ENCODE results near the gene IGSF11.
"Not testable (repeated sequence)": the region's sequence is repeated elsewhere in the genome, so short reads cannot be mapped to it uniquely, and the experiment has no call there.

IGSF11 gene

DNA sequence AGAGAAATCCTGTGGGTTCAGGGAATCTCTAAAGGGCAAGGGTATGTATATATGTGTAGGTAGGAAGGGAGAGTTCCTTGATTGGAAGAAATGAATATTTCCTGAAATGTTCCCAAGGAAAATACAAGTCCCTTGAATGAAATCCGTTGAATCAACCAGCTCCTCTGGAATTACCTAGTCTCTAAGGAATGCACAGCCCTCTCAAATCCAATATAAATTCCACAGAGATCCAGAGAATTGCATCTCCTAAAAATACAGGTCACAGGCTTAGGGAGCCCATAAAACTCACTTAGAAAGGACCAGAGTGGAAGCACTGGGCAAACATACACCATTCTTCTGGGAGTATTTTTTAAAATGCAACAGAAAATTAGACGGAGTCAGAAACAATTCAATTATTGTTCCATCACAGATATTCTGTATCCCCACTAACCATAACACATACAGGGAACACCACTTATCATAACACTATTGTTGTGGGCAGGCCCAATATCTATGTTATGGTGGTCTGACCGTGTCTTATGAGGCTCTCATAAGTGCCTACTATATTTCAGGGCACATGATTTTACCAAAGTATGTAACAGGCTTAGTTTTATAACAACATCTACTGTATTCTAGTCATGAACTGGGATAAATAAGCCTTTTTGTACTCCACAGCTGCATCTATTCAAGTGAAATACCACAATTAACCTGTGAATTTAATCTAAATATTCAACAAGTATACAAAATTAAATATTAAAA is 43.7 kb downstream of the IGSF11 start:
- no peak for DNase-seq (ENCODE audit: low read depth, low spot score)

DNA sequence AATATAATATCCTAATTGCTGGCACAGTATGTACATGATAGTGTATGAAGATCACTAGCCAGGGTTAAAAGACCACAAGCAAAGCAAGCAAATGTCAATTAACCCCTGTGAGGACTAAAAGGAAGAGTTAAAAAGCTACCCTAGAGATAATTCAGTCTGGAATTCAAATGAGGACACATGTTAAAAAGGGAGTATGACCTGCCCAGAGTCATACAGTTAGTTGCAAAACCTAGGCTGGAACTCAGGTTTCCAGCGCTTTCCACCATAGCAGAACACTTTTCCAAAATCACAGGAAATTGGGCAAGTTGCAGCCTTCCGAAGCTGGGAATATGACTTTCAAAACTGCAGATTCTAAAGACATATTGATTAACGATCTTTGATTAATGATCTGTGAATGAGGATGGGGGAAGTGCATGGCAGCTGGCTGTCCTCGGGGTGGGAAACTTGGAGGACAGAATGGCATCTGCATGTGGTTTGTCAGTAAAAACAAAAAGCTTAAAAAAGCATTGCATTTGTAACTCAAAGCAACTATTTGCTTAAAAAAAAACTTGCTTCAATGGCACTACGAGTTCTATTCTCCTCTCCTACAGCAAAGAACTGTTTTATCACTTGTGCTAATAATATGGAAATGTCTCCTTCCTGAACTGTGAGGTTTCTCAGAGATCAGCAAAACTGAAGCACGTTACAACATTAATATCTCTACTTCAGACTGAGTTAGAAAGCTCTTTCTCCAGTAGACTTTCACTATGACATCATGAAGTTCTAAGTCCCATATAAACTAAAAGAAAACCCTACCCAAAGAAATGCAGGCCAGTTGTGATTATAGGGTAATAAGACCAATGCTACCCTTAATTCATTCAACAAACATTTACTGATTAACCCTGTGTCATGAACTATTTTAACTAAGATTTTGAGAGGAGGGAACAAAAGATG is 46.2 kb downstream of the IGSF11 start:
- no peak for DNase-seq (ENCODE audit: low read depth, low spot score)

- DNase-seq (ENCODE audit: low read depth, low spot score), result no peak
Measured at GRCh38 chr3:118987477-118987876, 47.2 kb downstream of the IGSF11 start.

GRCh38 chr3:118986734-118987133 is 47.9 kb downstream of the IGSF11 start:
- no peak for DNase-seq (ENCODE audit: low read depth, low spot score)

DNA sequence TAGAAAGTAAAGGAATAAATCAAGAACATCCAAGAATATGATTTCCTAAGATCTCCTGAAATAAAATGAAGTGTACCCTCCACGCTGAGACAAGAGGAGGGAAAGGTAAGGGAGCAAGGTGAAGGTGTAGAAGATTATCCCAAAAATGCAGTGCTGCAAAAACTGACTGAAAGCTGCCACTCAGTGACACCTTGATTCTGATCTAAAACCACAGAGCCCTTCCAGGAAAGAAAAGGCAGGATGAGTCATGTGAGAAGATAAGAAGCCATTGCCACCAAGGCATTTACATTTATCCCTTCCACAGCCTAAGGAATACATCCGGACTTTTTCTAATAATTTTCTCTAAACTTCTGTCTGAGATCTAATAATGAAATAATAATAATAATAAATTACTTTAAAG is 49.9 kb downstream of the IGSF11 start:
- DNase-seq (ENCODE audit: low read depth, low spot score), result no peak

DNA sequence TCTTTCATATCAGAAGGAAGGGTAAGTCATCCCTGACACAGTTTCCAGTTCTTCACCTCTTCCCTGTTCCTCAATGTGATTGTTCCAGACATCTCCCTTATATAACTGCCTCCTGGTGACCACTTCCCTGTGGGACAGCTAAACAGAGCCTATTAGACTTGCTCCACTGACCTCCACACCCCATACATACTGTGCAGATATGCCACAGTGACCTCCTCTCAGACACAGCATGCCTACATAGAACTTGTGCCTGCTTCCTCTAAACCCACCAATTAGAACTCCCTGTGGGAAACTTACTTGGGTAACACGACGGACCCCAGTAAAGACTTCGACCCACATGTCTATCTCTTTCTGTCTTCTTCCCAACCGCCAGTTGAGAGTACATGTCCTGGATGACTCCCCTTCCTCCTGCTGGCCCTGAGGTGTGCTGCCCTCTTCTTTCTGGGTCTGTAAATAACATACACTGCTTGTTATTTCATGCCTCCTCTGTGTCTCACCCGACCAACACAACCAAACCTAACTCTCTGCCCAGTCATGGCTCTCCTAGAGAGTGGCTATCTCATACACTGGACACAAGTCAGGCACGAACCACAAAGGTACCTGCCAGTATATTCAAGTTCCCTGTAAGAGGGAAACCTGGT is 53.0 kb downstream of the IGSF11 start:
- no peak for DNase-seq (ENCODE audit: low read depth, low spot score)

DNA sequence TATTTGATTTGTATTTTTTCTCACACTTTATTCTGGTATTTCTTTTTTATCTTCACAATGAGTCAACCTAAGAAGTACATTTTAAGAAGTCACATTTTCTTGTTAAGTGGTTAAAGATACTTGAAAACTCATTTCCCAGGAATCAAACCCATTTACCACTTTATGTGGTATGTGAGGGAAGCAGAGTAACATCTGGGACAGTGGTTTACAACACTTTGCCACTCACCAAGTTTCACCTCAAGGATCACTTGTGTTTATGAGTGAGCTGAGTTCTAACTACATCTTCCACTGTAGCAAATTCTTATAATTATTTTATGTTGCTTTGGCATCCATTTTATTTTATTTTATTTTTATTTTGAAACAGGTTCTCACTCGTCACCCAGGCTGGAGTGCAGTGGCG is 53.8 kb downstream of the IGSF11 start:
- no peak for DNase-seq (ENCODE audit: low read depth, low spot score)

DNA sequence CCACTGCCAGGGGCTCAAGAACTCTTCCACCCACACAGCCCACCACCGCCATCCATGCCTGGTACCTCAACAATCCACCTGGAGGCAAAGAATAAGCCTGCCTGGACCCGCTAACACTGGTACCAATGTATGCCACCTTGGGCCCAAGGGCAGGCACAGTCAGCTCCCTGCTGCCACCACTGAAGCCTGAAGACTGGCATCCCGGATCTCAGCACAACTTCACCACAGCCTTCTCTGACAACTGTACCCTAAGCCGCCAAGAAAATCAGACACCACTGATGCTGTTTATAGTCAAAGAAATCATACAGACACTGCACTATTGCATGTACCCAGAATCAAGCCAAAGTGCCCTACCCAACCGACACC is 56.3 kb downstream of the IGSF11 start:
- no peak for DNase-seq (ENCODE audit: low read depth, low spot score)

GRCh38 chr3:118977671-118978392 is 56.8 kb downstream of the IGSF11 start:
- DNase-seq (ENCODE audit: low read depth, low spot score), result no peak

DNA sequence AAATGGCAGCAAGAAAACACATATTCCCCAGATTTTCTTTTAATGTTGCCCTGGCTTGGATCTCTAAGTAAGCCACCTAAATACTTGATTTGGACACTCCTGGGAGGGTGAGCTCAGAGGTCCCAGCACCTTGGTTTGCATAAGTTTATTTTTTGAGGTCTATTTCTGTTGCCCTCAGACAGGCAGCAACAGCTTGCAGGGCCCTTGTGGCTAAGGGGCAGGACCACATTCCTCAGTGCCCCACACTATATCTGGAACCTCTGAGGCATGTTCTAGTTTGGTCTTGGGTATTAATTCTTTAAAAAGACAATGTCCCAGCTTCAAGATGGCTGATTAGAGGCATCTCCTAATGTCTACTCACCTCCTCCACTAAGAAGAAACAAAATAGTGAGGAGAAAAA is 57.5 kb downstream of the IGSF11 start:
- no peak for DNase-seq (ENCODE audit: low read depth, low spot score)

DNA sequence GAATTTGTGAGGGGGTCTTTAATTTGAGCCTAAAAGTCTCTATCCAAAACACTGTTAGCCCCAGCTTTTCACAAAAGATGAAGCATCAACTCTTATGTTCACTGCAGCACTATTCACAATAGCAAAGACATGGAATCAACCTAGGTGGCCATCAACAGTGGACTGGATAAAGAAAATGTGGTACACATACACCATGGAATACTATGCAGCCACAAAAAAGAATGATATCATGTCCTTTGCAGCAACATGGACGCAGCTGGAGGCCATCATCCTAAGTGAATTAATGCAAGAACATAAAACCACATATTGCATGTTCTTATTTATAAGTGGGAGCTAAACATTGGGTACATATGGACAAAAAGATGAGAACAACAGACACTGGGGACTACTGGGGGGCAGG is 59.2 kb downstream of the IGSF11 start:
- DNase-seq (ENCODE audit: low read depth, low spot score), result not testable (repeated sequence)

DNA sequence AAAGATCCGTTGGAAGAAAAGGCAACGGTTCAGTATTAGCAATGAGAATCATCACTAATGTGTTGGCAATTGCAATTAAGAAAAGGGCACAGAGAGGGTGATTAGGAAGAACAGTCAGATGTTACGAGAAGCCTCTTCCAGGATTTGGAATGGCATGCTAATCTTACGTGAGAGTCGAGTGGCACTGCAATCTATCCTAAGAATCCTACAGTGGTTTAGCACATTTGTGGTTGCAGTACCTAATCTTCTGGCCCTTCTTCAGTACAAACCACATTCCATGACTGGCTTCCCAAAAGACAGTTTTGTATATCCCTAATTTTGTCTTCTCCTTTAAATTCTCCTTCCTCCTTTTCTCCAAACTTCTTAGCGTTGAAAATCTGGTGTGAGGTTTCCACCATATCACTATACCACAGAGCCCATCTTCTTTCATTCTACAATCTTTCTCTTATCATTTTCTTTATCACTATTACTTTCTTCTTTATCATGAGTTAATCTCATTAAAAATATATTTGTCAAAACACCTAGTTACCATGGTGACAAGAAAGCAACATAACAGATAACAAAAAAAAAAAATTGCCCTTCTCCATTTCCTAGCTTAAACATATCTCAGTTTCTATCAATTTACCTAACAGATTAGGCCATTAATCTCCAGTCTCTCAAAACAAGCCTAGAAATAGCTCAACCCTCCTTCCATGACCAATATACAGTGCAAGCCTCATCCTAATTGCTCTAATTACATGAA is 60.1 kb downstream of the IGSF11 start:
- DNase-seq (ENCODE audit: low read depth, low spot score), result no peak

- no peak for DNase-seq (ENCODE audit: low read depth, low spot score)
Measured at GRCh38 chr3:118973050-118973449, 61.6 kb downstream of the IGSF11 start.

DNA sequence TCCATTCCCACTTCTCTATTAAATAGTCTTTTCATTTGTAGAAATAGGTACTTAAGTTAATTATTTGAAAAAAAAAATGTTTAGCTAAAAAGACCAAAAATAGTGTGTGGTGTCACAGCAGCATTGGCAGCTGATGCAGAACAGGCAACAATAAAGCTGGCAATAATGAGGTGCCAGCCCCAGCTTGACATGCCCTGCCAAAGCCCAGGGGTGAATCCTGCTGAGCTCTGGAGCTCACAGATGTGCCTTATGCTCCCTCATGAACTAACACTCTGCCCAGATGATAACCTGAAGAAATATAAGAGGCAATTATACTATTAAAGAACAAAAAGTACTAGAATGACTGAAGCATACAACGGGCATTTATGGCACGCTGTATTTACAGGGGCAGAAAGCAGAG is 63.8 kb downstream of the IGSF11 start:
- no peak for DNase-seq (ENCODE audit: low read depth, low spot score)

DNA sequence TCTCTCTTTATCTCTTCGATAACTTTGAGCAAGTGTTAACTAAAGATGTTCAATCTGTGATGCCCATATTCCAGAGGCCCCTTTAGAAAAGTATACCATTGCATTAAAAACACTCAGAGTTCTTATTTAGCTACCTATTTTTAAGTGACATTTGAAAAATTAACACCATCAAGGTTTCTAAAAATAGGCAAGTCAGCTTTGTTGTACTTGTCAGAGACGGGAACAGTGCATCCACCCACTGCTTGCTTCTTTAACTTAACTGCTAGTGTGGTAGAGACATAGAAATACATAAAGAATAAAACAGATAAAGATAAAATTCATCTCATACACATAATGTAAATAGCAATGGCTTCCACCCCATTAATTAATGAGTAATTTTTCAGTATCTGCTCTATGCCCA is 66.0 kb downstream of the IGSF11 start:
- no peak for DNase-seq (ENCODE audit: low read depth, low spot score)

DNA sequence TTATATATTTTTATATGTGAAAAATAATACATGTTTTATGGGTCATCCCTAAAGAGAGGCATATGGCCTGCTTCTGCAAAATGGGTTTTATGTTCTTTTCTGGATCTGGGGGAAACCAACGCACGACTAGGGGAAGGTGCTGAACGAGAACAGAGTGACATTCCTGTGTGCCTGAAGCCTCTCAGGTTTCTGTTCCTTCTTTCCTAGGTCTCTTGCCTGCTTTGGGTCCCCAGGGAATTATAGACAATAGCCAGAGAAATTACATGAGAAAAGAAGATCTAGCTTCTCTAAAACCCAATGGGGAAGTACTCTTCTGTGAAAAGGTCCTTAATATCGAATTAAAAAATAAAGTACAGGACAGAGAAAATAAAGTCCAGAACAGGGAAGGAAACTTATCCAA is 66.5 kb downstream of the IGSF11 start:
- no peak for DNase-seq (ENCODE audit: low read depth, low spot score)

DNA sequence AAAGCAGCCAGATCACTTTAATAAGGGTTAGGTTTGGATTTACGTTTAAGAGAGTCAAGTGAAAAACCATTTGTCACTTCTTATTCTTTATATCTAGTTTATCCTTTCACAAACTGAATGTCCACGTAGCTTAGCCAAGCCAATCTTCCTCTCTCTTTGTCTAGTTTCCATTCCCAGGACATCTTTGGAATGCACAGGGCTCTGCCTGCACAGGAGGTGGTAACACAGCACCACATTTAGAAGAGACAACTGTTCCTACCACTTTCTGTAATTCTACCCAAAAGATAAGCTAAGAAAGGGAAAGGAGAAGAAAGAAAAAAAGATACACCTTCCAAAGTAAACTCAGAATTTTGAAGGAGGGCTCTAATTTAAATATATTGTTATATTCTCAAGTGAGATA is 67.9 kb downstream of the IGSF11 start:
- DNase-seq (ENCODE audit: low read depth, low spot score), result no peak

GRCh38 chr3:118963711-118964110 is 70.9 kb downstream of the IGSF11 start:
- DNase-seq (ENCODE audit: low read depth, low spot score), result no peak

GRCh38 chr3:118960876-118961450 is 73.7 kb downstream of the IGSF11 start:
- no peak for DNase-seq (ENCODE audit: low read depth, low spot score)

- DNase-seq (ENCODE audit: low read depth, low spot score), result no peak
Measured at GRCh38 chr3:118955914-118956556, 78.6 kb downstream of the IGSF11 start.

Measured in activated naive CD8-positive, alpha-beta T cell treated with anti-CD3 and anti-CD28 coated beads, Interleukin-2, amount 50 U/mL, for 16 hours (primary cell).